Uterus (tissue), 2 donors: ENCODE measurements around the gene SLC66A2.

Source experiments
- POLR2A ChIP-seq, 2 donors: fragments of 450-650 bp; IDR thresholded peaks; one replicate each; pipeline ENCODE4 v1.6.1; 2016; ENCODE audit warnings: antibody characterized with exemption in 2 of 2, mild to moderate bottlenecking in 1 of 2, moderate library complexity in 1 of 2
- TF ChIP-seq, protein P1 (sequence below), 4 experiments: fragments of 200-600 bp in 2 of 4; fragments of 450-650 bp in 2 of 4; sonication (generic) in 2 of 4; IDR thresholded peaks; one replicate each; pipeline ENCODE4 v1.5.1; 2016 to 2019; ENCODE audit warnings: antibody characterized with exemption in 4 of 4, mild to moderate bottlenecking in 2 of 4, moderate library complexity in 1 of 4

DNA sequence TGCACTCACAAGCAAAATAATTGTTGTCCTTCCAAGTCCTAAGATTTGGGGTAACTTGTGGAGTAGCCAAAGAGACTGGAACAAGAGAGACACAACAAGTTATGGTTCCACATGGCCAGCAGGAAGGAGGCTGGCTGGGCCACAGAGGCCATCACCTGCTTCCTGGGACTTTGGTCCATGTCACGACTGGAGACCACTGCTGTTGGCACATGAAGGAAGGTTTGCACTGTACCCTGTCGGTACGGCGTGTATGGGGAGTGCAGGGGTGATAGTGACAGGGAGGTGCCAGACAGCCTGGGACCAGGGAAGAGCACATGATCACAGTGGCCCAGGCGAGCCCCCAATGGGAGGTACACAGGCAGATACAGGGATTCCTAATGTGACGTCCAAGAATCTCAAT, 15.5 kb downstream of the SLC66A2 start:
- TF ChIP-seq, protein P1, sequence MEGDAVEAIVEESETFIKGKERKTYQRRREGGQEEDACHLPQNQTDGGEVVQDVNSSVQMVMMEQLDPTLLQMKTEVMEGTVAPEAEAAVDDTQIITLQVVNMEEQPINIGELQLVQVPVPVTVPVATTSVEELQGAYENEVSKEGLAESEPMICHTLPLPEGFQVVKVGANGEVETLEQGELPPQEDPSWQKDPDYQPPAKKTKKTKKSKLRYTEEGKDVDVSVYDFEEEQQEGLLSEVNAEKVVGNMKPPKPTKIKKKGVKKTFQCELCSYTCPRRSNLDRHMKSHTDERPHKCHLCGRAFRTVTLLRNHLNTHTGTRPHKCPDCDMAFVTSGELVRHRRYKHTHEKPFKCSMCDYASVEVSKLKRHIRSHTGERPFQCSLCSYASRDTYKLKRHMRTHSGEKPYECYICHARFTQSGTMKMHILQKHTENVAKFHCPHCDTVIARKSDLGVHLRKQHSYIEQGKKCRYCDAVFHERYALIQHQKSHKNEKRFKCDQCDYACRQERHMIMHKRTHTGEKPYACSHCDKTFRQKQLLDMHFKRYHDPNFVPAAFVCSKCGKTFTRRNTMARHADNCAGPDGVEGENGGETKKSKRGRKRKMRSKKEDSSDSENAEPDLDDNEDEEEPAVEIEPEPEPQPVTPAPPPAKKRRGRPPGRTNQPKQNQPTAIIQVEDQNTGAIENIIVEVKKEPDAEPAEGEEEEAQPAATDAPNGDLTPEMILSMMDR (IDR thresholded peaks at IDR 0.05): no peak
- TF ChIP-seq POLR2A (IDR thresholded peaks at IDR 0.05): no peak
